ENCODE measurements around the gene KCNK2.

KCNK2 gene

GRCh38 chr1:215279682-215280081, 197.1 kb downstream of the KCNK2 start:
- Histone ChIP-seq H3K4me3 (ENCODE audit: extremely low read depth, insufficient read depth, low read length, poor library complexity, severe bottlenecking) (no peak overlapping the region), H3K27ac (ENCODE audit: low read depth, low read length, severe bottlenecking) (no peak overlapping the region), H3K4me1 (ENCODE audit: control insufficient read depth, insufficient read depth, low read length, poor library complexity, severe bottlenecking) (peaks cover 14% of the 10 kb centered on the region), H3K9me3 (ENCODE audit: control insufficient read depth, low read length) (no peaks in the 10 kb centered on the region), H3K36me3 (ENCODE audit: control insufficient read depth, insufficient read depth, low read length) (no peaks in the 10 kb centered on the region)
- WGBS, 2 experiments (ENCODE audit: insufficient coverage in 2 of 2): 84 to 100% methylated on average over 2 of the region's 3 CpGs

DNA sequence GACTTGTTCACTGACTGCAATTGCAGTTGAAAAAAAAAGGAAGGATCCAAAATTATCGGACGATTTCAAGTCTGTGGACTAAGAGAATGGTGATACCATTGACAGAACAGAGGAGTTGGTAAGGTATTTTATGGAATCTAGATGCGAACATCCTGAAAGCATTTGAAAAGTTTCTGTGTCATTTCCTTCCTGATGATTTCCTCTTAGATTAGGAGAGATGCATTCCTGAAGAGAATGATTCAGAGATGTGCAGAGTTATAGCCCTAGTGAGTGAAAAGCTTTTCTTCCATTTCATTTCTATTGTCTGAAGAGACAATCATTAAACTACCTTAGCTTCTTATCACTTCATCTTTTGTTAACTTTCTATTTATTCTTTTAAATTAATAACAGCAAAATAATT, 200.0 kb downstream of the KCNK2 start:
- H3K27ac ChIP-seq (ENCODE audit: low read depth, low read length, severe bottlenecking): peak overlapping the region; percentile 58
- H3K4me3 ChIP-seq (ENCODE audit: extremely low read depth, insufficient read depth, low read length, poor library complexity, severe bottlenecking): no peak overlapping the region
- H3K36me3 ChIP-seq (ENCODE audit: control insufficient read depth, insufficient read depth, low read length): no peaks in the 10 kb centered on the region
- 92 to 100% methylated on average over 3 of the region's 3 CpGs for WGBS, 2 experiments (ENCODE audit: insufficient coverage in 2 of 2)
- peaks cover 14% of the 10 kb centered on the region for H3K4me1 ChIP-seq (ENCODE audit: control insufficient read depth, insufficient read depth, low read length, poor library complexity, severe bottlenecking)
- no peaks in the 10 kb centered on the region for H3K9me3 ChIP-seq (ENCODE audit: control insufficient read depth, low read length)

GRCh38 chr1:215285013-215285800, 202.7 kb downstream of the KCNK2 start:
- Histone ChIP-seq H3K4me3 (ENCODE audit: extremely low read depth, insufficient read depth, low read length, poor library complexity, severe bottlenecking) (no peak overlapping the region), H3K36me3 (ENCODE audit: control insufficient read depth, insufficient read depth, low read length) (no peaks in the 10 kb centered on the region), H3K4me1 (ENCODE audit: control insufficient read depth, insufficient read depth, low read length, poor library complexity, severe bottlenecking) (peaks cover 14% of the 10 kb centered on the region), H3K9me3 (ENCODE audit: control insufficient read depth, low read length) (no peaks in the 10 kb centered on the region), H3K27ac (ENCODE audit: low read depth, low read length, severe bottlenecking) (no peak overlapping the region)
- WGBS, 2 experiments (ENCODE audit: insufficient coverage in 2 of 2): no CpG with 5 or more reads among the region's 3 CpGs

Data from mesodermal cell (in vitro differentiated cells).